Esophagus squamous epithelium (tissue), 5 donors: ENCODE results near the gene GPC3. TPM values are rescaled to one million over a fixed set of nuclear protein-coding genes. Genes with fewer than 3 reads are reported as not detected.

Experiments
- DNase-seq: peaks from one replicate; lab custom pipeline; 2025; lab: John Stamatoyannopoulos, UW
- H3K27ac ChIP-seq, 4 donors: fragments of 200-600 bp; sonication (generic); one replicate each; pipeline ENCODE4 v1.5.1; 2016 to 2019; ENCODE audit warnings: mild to moderate bottlenecking in 1 of 4
- H3K27me3 ChIP-seq, 4 donors: fragments of 200-600 bp; sonication (generic); 1 replicate in 3 of 4; 2 replicates in 1 of 4; pipeline versions ENCODE4 v1.5.1 to v1.6.0; 2017 to 2021; ENCODE audit warnings: antibody characterized with exemption in 1 of 4
- H3K36me3 ChIP-seq, 3 donors: fragments of 200-600 bp; sonication (generic); one replicate each; pipeline ENCODE4 v1.5.1; 2016 to 2019
- H3K4me1 ChIP-seq, 3 donors: fragments of 200-600 bp; sonication (generic); one replicate each; pipeline ENCODE4 v1.5.1; 2017 to 2019
- H3K4me3 ChIP-seq, 4 donors: fragments of 200-600 bp; sonication (generic); 1 replicate in 3 of 4; 2 replicates in 1 of 4; pipeline ENCODE4 v1.5.1; 2016 to 2019; ENCODE audit warnings: mild to moderate bottlenecking in 2 of 4, moderate library complexity in 1 of 4
- H3K9me3 ChIP-seq, 3 donors: fragments of 200-600 bp; sonication (generic); one replicate each; pipeline ENCODE4 v1.5.1; 2016 to 2019
- CTCF ChIP-seq, 6 experiments: fragments of 450-650 bp in 4 of 6; fragments of 200-600 bp in 2 of 6; sonication (generic) in 2 of 6; IDR thresholded peaks; one replicate each; pipeline ENCODE4 v1.5.1; 2016 to 2019; ENCODE audit warnings: antibody characterized with exemption in 6 of 6, mild to moderate bottlenecking in 4 of 6, moderate library complexity in 4 of 6
- POLR2A ChIP-seq, 4 donors: fragments of 450-650 bp; IDR thresholded peaks; one replicate each; pipeline ENCODE4 v1.6.1; 2017; ENCODE audit warnings: antibody characterized with exemption in 4 of 4, mild to moderate bottlenecking in 4 of 4, moderate library complexity in 3 of 4
- WGBS, 2 donors: methylation state at CpG; one replicate each; pipeline ENCODE4 v1.1.5; 2018; 5-methylcytosine and 5-hydroxymethylcytosine counted together
- intact Hi-C: fragments of 100-400 bp; cut with DNase I; formaldehyde crosslinking; loops from one replicate; pipeline ENCODE4 v1.15.0; 2022
- total RNA-seq, 4 donors: library from RNA; depleted of rRNA; stranded (reverse); fragments of >200 nt; gene quantifications; one replicate each; pipeline ENCODE4 v1.1.0, GENCODE V29; 2016
- donor health status: DM: yes; HTN: yes; CAD: no.

Gene GPC3
- total RNA-seq, 4 donors from 2014 or later: 0.44 to 2.8 (median 1.7) TPM; not detected in 1

GRCh38 chrX:133604801-133605200 lies 380.6 kb downstream of the GPC3 start:
- no peak for TF ChIP-seq POLR2A (IDR thresholded peaks at IDR 0.05)
- H3K4me1 ChIP-seq: no peaks in the 10 kb centered on the region
- WGBS, 2 donors: 73 to 86% methylated on average over 6 to 7 of the region's 7 CpGs

DNA sequence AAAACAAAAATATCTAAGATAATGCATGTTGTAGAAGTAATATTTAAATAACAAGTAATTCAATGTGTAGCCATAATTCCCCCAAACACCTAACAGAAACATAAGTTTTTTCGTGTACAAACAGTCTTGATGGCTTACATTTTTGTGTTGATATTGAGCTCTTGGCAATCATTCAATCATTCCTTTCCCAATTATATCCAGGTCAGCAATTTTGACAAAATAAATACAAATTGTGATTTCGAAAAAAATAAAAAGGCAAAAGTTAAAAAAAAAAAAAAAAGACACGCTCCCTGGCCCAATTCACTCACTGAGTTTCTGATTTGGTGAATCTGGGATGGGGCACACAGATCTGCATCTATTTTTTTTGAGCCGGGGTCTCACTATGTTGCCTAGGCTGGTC lies 382.5 kb downstream of the GPC3 start:
- TF ChIP-seq POLR2A (IDR thresholded peaks at IDR 0.05) (no peak), CTCF (IDR thresholded peaks at IDR 0.05) (no peak)
- Histone ChIP-seq H3K4me1 (no peaks in the 10 kb centered on the region), H3K36me3 (no peaks in the 10 kb centered on the region), H3K27ac (no peak overlapping the region), H3K4me3 (no peak overlapping the region), H3K9me3 (no peaks in the 10 kb centered on the region), H3K27me3 (no peaks in the 10 kb centered on the region)
- no peak for DNase-seq
- 78 to 94% methylated on average over 4 of the region's 4 CpGs for WGBS, 2 donors
- intact Hi-C loops: no loop called here

More at GRCh38 chrX:133604801-133605200, 380.6 kb downstream of the GPC3 start:
- no peaks in the 10 kb centered on the region for H3K27me3 ChIP-seq
- no peak for DNase-seq
- no peak overlapping the region for H3K27ac ChIP-seq
- no peaks in the 10 kb centered on the region for H3K9me3 ChIP-seq
- H3K4me3 ChIP-seq: no peak overlapping the region
- H3K36me3 ChIP-seq: no peaks in the 10 kb centered on the region
- intact Hi-C loops: no loop called here

GRCh38 chrX:133601116-133601515 lies 384.3 kb downstream of the GPC3 start:
- DNase-seq: no peak
- Histone ChIP-seq H3K9me3 (no peaks in the 10 kb centered on the region), H3K4me1 (no peaks in the 10 kb centered on the region), H3K36me3 (no peaks in the 10 kb centered on the region), H3K27ac (no peak overlapping the region), H3K4me3 (no peak overlapping the region), H3K27me3 (no peaks in the 10 kb centered on the region)
- WGBS, 2 donors: 60 to 80% methylated on average over 4 of the region's 4 CpGs
- TF ChIP-seq CTCF (IDR thresholded peaks at IDR 0.05) (no peak), POLR2A (IDR thresholded peaks at IDR 0.05) (no peak)
- intact Hi-C loops: no loop called here

- H3K4me1 ChIP-seq: no peaks in the 10 kb centered on the region
- no peaks in the 10 kb centered on the region for H3K36me3 ChIP-seq
- no peak overlapping the region for H3K27ac ChIP-seq
- H3K9me3 ChIP-seq: no peaks in the 10 kb centered on the region
- no peaks in the 10 kb centered on the region for H3K27me3 ChIP-seq
- H3K4me3 ChIP-seq: no peak overlapping the region
- 48 to 100% methylated on average over 1 of the region's 1 CpG for WGBS, 2 donors
- TF ChIP-seq POLR2A (IDR thresholded peaks at IDR 0.05) (no peak), CTCF (IDR thresholded peaks at IDR 0.05) (no peak)
- intact Hi-C loops: no loop called here
- DNase-seq: no peak
These were observed 384.9 kb downstream of the GPC3 start for GRCh38 chrX:133600536-133600935.

- Histone ChIP-seq H3K27ac (no peak overlapping the region), H3K36me3 (no peaks in the 10 kb centered on the region), H3K4me3 (no peak overlapping the region), H3K4me1 (no peaks in the 10 kb centered on the region), H3K27me3 (no peaks in the 10 kb centered on the region), H3K9me3 (no peaks in the 10 kb centered on the region)
- DNase-seq: no peak
- no peak for TF ChIP-seq CTCF (IDR thresholded peaks at IDR 0.05)
- TF ChIP-seq POLR2A (IDR thresholded peaks at IDR 0.05): no peak
- 43 to 67% methylated on average over 2 of the region's 2 CpGs for WGBS, 2 donors
- intact Hi-C loops: no loop called here
These were observed 386.6 kb downstream of the GPC3 start for GRCh38 chrX:133598601-133599335.
